ENCODE data around the gene RECK.
"Not testable (repeated sequence)": the region's sequence is repeated elsewhere in the genome, so short reads cannot be mapped to it uniquely, and the experiment has no call there.

Gene RECK

DNA sequence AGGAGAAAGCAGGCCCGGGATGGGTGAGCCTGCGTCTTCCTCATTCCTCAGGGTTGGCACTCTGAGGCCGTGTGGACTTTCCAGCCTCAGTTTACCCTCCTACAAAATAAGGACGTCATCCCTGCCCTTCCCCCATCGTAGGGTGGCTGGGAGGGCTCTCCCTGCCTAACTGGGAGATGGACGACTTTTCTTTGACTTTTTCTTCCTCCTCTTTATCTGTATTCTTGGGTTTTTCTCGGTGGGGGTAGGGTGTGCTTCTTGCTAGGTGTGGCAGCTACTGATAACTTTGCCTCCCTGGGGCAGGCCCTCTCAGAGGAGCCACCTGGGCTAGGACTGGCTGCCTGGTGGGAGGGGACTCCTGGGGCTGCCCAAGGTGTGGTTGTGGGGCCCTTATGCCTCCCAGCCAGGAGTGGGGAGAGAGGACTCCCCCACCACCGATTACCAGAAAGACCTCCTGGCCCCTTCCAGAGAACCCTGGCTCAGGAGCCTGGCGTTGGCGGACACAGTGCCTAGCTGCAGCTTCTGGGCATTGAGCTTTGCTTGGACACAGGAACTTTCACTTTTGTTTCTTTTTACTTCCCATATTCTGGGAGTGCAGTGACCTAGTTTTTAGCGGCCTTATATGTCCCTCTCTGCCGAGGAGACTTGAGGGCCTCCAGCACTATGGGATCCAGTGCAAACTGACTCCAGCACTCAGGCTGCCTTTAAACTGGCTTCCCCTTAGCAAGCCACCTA, 106.0 kb downstream of the RECK start:
- no peak for DNase-seq

DNA sequence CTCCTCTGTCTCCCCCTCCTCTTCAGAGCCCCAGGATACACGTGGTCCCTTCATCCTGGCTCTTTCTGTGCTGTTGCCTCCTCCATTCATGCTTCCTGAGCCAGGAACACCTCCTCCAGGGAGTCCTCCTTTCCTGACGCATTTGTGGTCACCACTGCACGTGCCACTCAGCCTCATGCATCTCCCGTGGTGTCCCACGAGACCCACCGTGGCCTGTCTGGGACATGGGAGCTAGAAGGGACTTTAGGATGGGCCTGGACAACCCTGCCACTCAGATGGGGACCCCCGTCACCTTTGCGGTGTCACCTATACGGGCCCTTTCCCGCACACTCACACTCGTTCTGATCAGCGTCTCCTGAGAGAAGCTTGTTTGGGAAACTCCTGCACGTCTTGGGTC, 106.5 kb downstream of the RECK start:
- DNase-seq: no peak

GRCh38 chr9:36144309-36145232, 107.9 kb downstream of the RECK start:
- peak; percentile 55 for DNase-seq

DNA sequence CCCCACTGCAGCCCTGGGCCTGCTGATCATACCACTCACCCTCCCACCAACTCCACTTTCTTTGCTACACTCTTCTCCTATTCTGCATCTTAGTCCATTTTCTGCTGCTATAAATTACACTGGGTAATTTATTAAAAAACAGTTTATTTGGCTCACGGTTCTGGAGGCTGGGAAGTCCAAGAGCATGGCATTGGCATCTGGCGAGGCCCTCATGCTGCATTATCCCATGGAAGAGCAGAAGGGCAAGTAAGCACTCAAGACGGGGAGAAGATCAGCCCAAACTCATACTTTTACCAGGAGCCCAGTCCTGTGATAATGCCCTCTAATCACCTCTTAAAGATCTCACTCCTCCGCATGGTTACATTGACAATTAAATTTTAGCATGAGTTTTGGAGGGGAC, 109.3 kb downstream of the RECK start:
- no peak for DNase-seq

DNA sequence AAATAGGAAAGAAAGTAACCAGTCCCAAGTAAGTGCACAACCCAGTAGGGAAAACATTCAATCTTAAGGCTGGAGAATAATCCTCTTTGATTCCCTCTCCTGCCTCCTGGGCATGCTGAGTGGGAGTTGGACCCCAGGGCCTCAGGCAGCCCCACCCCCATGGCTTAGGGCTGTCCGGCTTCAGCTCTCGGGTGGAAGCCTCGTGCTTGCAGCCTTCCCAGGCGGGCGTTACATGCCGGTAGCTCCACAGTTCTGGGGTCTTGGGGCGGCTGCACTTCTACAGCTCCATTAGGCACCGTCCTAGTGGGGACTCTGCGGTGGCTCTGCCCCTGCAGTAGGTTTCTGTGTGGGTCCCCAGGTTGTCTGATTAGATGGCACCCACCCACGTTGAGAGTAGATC, 109.9 kb downstream of the RECK start:
- no peak for DNase-seq

DNA sequence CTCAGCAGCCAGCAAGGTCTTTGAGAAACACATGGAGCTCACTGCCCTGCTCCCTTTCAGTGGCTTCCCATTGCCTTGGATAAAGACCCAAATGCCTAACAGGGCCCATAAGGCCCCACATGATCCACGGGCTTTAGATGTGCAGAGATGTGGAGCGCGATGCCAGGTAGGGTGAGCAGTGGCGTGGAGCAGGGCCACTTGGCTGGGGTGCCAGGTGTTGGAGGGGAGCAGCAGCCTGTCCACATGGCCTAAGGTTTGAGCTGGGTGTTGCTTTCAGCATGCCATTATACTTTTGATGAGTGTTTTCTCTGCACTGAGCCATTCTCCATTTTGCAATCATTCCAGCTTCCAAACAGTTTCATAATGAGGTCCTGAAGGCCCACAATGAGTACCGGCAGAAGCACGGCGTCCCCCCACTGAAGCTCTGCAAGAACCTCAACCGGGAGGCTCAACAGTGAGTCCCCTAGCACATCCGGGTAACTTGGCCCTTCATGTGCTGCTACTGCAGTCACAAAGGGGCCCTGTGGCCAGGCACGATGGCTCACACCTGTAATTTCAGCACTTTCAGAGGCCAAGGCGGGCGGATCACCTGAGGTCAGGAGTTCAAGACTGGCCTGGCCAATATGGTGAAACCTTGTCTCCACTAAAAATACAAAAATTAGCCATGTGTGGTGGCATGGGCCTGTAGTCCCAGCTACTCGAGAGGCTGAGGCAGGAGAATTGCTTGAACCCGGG, 110.9 kb downstream of the RECK start:
- DNase-seq: no peak

GRCh38 chr9:36148311-36149051, 111.8 kb downstream of the RECK start:
- DNase-seq: peak; percentile 84

DNA sequence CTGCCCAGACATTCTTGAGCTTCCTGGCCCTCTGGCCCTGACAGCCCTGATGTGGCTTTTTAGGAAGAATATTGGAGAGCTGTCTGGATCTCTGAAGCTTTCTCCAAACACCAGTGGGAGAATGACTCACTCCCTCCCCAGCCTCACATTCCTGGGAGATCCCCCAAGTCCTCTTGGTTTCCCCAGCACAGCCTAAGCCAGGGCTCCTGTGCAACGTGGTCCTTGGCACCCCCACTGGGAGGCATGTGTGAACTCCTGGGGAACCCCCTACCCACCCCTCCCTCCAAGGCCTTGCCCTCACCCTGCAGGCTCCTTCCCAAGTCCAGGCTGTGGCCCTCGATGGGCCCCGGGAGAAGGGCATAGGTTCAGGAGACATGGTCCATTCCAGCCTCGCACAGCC, 112.5 kb downstream of the RECK start:
- no peak for DNase-seq

GRCh38 chr9:36150574-36151315, 114.0 kb downstream of the RECK start:
- DNase-seq: no peak

GRCh38 chr9:36151316-36152210, 114.8 kb downstream of the RECK start:
- peak; percentile 92 for DNase-seq

GRCh38 chr9:36152741-36153438, 116.2 kb downstream of the RECK start:
- DNase-seq: no peak

DNA sequence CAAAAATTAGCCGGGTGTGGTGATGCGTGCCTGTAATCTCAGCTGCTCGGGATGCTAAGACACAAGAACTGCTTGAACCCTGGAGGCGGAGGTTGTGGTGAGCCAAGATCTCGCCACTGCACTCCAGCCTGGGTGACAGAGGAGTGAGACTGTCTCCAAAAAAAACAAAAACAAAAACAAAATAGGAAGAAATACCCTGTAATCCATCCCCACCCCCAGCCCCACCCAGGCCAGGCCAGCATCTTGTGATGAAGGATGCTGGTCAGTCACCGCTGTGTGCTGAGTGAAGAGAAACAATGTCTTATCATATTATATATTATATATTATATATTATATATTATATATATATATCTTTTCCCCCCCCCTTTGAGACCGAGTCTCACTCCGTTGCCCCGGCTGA, 117.0 kb downstream of the RECK start:
- no peak for DNase-seq

GRCh38 chr9:36154331-36154952, 117.7 kb downstream of the RECK start:
- peak; percentile 67 for DNase-seq

DNA sequence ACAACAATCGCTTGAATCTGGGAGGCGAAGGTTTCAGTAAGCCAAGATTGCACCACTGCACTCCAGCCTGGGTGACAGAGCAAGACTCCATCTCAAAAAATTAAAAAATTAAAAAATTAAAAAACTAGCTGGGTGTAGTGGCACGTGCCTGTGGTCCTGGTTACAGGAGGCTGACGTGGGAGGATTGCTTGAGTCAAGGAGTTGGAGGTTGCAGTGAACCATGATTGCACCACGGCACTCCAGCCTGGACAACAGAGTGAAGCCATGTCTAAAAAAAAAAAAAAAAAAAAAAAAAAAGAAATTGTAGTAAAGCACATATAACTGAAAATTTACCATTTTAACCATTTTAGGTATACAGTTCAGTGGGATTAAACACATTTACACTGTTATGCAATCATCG, 119.4 kb downstream of the RECK start:
- DNase-seq: no peak

DNA sequence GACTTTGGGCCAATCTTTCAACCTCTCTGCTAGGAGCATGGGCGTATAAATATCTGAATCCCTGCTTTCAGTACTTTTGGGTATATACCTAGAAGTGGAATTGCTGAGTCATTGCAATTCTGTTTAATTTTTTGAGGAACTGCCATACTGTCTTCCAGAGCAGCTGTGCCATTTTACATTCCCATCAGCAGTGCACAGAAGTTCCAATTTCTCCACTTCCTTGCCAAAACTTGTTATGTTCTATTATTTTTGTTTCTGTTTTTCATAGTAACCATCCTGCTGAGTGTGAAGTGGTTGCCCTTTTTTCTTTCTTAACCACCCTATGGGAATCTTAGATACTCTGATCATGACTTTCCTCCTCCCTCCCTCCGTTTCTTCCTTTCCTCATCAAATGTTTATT, 121.4 kb downstream of the RECK start:
- DNase-seq: no peak

- DNase-seq: no peak
Observed at GRCh38 chr9:36158917-36159316, 122.2 kb downstream of the RECK start.

DNA sequence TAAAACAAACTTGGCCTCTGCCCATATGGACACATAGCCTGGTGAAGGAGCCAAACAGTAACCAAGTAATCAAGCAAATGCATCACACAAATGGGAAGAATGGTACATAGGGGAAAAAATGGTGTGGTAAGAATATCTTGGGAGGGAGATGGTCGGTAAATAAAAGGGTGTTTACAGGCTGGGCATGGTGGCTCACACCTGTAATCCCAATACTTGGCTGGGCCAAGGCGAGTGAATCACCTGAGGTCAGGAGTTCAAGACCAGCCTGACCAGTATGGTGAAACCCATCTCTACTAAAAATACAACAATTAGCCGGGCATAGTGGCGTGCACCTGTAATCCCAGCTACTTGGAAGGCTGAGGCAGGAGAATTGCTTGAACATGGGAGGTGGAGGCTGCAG, 122.8 kb downstream of the RECK start:
- not testable (repeated sequence) for DNase-seq

GRCh38 chr9:36160126-36160525, 123.4 kb downstream of the RECK start:
- not testable (repeated sequence) for DNase-seq

DNA sequence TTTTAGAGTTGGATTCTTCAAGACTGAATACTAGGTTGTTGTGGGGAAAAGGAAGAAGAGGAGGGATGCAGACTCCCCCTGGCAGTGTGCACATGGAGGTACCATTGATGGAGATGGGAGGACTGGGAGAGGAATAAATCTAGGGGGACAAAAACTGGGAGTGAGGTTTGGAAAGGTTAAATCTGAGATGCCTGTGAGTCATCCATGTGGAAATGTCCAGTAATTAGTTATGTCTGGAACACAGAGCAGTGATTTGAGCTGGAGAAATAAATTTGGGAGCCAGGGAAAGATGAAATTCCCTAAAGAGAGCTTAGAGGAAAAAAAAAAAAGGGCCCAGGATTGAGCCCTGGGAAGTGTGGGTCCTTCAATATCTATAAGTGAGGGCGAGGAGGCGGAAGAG, 124.5 kb downstream of the RECK start:
- no peak for DNase-seq

Measured in CD4-positive, alpha-beta T cell treated with Interleukin-15 for 1 hour (primary cell).